Right lobe of liver (tissue), 4 donors: Measurements from ENCODE around the gene KIAA2012.

ENCODE experiments used
- POLR2A ChIP-seq: fragments of 450-650 bp; IDR thresholded peaks from one replicate; pipeline ENCODE4 v1.6.1; 2017; ENCODE audit warnings: antibody characterized with exemption, mild to moderate bottlenecking
- TF ChIP-seq, protein P1 (sequence below), 4 donors: fragments of 200-600 bp in 3 of 4; fragments of 450-650 bp in 1 of 4; IDR thresholded peaks; one replicate each; pipeline versions ENCODE4 v1.5.1 to v1.8.0; 2016 to 2022; ENCODE audit warnings: antibody characterized with exemption in 4 of 4, mild to moderate bottlenecking in 2 of 4
- donor health status: DM: no; HTN: no; CAD: no.
- donor health status: DM: no; HTN: no; CAD: no.
- donor health status: DM: no; HTN: yes; CAD: no.

DNA sequence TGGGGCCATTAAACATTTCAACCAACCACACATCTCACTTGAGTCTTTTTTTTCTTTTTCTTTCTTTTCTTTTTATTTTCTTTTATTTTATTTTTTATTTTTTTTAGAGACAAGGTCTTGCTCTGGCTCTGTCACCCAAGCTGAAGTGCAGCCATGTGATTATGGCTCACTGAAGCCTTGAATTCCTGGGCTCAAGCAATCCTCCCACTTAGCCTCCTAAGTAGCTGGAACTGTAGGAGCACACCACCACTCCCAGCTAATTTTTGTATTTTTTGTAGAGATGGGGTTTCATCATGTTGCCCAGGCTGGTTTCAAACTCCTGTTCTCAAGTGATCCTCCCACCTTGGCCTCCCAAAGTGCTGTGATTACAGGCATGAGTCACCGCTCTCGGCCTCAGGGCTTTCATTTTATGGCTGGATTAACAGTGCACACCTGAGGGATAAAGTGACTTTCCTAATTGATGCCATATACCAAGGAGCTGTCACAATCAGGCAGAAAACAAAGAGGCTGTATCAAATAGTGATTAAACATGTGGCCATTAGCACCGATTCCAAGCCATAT is 21.5 kb downstream of the KIAA2012 start:
- TF ChIP-seq POLR2A: no peak
- TF ChIP-seq, protein P1, sequence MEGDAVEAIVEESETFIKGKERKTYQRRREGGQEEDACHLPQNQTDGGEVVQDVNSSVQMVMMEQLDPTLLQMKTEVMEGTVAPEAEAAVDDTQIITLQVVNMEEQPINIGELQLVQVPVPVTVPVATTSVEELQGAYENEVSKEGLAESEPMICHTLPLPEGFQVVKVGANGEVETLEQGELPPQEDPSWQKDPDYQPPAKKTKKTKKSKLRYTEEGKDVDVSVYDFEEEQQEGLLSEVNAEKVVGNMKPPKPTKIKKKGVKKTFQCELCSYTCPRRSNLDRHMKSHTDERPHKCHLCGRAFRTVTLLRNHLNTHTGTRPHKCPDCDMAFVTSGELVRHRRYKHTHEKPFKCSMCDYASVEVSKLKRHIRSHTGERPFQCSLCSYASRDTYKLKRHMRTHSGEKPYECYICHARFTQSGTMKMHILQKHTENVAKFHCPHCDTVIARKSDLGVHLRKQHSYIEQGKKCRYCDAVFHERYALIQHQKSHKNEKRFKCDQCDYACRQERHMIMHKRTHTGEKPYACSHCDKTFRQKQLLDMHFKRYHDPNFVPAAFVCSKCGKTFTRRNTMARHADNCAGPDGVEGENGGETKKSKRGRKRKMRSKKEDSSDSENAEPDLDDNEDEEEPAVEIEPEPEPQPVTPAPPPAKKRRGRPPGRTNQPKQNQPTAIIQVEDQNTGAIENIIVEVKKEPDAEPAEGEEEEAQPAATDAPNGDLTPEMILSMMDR (IDR thresholded peaks at IDR 0.05): no peak
